NCI-H226 (cell line): ENCODE measurements around the gene DDX49.
"Not testable (repeated sequence)": the region's sequence is repeated elsewhere in the genome, so short reads cannot be mapped to it uniquely, and the experiment has no call there.

ENCODE experiments used
- DNase-seq: peaks from one replicate; pipeline ENCODE4 v3.0.0-alpha.2; 2015

The DDX49 gene

GRCh38 chr19:18912933-18913332, 6.6 kb upstream of the DDX49 start:
- no peak for DNase-seq

DNA sequence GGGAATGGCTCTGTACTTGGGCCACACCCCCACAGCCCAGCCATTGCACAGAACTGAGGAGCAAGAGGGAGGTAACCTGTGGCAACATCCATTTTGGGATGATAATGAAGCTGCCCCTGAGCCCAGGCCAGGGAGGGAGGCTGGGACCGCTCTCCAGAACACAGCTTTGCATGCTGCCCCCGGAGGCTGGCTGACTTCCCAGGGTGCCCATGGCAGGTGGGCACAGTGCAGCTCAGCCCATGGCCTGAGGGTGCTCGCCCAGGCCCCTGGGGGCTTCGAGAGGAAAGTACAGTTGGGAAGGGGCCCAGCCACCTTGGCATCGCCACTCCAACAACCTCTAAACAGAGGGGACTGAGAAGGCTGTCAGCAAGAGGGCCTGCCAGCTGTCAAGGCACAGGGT, 6.0 kb upstream of the DDX49 start:
- DNase-seq = no peak

DNA sequence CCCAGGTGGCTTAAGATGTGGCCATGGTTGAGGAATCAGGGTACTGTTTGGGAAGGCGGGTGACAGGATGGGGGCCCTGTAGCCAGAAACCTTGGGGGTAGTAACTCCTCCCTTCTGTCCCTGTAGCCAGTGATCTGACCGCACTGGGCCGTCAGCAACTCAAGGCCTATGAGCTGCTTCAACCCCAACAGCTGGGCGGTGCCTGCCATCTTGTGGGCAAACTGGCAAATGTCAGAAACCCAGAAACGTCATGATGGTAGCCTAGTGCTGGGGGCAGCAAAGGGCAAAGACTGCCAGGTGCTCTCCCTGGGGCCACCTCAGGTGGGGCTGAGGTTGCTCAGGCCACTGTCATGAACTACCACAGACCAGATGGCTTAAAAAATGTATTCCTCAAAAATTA, 3.9 kb upstream of the DDX49 start:
- peak; percentile 36 for DNase-seq

- DNase-seq = not testable (repeated sequence)
Observed at GRCh38 chr19:18917593-18917992, 1.9 kb upstream of the DDX49 start.

DNA sequence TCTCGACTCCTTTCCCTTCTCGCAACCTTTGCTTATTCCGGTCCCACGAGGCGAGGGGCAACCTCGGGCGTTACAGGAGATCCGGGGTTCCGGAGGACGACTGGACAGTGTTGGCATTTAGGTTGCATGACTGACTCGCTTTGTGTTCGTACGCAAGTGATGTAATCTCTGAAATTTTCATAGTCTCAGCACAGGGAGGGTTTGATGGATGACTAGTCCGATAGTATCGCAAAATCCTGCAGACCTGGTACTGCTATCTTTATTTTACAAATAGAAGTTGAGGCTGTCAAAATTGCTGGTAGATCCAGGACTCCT, 342 bp downstream of the DDX49 start:
- DNase-seq = no peak

DNA sequence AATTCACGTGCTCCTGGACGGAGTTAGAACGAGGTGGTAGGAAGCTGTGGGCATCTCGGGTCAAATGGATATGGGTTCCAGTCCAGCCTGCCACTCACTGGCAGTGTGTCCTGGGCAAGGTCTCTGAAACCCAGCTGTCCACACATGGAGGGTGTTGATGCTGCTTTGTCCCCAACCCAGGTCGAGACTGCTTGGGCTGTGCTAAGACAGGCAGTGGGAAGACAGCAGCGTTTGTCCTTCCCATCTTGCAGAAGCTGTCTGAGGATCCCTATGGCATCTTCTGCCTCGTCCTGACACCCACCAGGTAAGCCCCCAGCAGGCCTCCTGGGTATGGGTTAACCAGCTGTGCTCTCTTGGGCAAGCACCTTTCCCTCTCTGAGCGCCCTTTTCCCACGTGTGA, 885 bp downstream of the DDX49 start:
- no peak for DNase-seq

- no peak for DNase-seq
Observed at GRCh38 chr19:18921593-18921992, 2.1 kb downstream of the DDX49 start.

DNA sequence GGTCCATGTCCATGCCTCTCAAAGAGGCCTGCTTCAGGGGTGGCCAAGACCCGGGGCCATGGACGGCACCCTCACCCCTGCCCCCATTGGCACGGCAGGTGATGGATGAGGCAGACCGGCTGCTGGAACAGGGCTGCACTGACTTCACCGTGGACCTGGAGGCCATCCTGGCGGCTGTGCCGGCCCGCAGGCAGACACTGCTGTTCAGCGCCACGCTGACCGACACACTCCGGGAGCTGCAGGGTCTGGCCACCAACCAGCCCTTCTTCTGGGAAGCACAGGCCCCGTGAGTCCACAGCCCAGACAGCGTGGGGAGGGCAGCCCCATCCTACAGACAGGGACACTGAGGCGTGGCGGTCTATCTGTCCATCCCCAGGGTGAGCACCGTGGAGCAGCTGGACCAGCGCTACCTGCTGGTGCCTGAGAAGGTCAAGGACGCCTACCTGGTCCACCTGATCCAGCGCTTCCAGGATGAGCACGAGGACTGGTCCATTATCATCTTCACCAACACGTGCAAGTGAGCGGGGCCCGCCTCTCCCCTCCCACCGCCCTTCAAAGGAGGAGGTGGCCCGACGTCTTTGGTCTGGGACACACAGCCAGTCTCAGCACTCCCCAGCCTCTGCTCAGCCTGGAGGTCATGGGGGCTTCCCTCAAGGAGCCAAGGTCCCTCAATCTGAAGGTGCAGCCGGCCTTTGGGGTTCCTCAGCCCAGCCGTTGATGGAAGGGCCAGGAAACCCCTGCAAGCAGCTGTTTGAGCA, 2.9 kb downstream of the DDX49 start:
- no peak for DNase-seq

DNA sequence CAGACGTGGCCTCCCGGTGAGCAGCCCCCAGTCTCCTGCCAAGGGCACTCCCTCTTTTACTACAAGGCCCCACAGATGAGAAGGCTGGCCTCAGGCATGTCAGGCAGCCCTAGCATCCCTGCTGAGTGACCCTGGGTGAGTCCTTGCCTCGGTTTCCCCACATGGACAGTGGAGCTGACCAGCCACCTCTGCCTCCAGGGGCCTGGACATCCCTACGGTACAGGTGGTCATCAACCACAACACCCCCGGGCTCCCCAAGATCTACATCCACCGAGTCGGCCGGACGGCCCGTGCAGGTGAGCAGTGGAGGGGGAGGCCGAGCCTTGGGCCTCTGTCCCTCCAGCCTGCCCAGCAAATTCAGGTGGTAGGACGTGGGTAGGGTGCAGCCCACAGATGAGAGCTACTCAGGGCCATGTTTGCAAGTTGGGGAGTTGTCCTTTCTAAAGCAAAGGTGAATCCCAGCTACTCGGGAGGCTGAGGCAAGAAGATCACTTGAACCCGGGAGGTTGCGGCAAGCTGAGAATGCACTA, 5.2 kb downstream of the DDX49 start:
- DNase-seq = no peak

GRCh38 chr19:18928018-18928805, 8.7 kb downstream of the DDX49 start:
- DNase-seq = no peak

DNA sequence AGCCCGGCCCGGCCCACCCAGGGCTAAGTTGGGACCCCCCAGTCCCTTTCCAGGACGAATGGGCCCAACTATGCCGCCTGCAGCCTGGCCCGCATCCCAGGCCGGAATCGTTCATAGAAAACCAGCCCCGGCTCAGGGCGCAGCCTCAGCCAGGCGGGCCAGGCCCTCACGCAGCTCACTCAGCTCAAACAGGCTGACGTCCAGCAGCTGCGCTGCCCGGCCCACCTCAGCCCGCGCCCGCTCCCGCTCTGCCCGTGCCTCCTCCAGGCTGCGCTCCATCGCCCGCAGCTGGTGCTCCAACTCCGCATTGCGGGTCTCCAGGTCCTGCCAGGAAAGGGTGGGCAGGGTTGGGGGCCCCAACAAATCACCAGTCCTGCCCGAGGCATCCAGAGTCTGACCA, 9.8 kb downstream of the DDX49 start:
- no peak for DNase-seq

GRCh38 chr19:18931316-18932162, 12.0 kb downstream of the DDX49 start:
- DNase-seq = no peak

GRCh38 chr19:18932216-18932841, 12.8 kb downstream of the DDX49 start:
- DNase-seq = no peak

DNA sequence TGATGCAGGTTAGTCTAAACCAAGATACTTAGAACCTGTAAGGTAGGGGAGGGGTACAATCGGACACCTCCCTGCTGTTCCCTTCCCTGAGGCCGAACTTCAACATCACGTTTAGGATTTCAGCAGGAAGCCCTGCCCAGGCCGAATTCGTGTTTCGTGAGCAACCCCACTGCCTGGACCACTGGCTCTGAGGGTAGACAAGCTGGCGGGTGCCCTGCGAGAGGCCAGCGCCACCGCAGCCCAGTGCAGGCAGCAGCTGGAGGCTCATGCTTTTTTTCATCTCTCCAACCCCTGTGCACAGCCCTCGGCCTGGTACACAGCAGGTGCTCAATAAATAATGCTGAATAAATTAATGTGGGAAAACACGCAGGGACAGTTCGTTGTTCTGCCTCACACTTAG, 13.8 kb downstream of the DDX49 start:
- no peak for DNase-seq

- DNase-seq = no peak
Observed at GRCh38 chr19:18939163-18939562, 19.6 kb downstream of the DDX49 start.

- DNase-seq = peak; percentile 53
Observed at GRCh38 chr19:18939922-18940768, 20.6 kb downstream of the DDX49 start.

DNA sequence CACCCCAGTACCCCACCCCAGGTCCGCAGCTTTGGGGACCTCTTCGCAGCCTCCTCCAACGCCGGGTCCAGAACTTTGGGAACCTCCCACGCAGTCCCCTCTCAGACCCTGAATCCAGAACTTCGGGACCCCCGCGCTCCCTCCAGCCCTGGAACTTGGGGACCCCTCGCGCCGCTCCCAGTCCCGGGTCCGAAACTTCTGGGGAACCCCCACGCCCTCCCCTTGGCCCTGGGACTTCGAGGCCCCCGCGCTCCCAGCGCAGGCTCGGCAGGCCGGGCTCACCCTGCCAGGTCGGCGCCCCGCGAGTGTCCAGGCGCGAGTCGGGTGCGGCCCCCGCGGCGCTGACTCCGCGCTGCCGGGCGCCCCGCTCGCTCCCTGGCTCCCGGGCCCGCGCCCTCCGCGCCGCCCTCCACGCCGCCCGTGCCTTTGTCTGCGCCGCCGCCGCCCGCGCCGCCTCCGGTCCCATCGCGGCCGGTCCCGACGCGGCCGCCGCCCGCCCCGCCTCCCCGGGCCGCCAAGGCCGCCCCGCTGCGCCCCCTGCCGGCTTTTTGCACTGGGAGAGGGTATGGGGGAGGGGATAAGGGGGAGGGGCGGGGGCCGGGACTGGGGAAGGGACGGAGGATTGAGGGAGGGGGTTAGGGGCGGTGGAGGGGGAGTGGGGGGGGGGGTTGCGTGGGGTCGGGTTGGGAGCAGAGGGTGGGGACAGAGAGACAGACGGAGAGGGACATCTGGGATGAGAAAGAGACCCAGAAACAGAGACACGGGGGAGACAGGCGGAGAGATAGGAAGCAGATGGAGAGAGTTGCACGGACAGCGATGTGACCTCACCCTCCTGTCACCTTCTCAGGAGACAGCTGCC, 21.5 kb downstream of the DDX49 start, which contains the start of gene HOMER3:
Gene HOMER3 (minus strand): TSS at position 449 of the 859 bp plus-strand sequence. CDS start 2,235 bp downstream, outside the sequence.
- peak; percentile 39 for DNase-seq

DNA sequence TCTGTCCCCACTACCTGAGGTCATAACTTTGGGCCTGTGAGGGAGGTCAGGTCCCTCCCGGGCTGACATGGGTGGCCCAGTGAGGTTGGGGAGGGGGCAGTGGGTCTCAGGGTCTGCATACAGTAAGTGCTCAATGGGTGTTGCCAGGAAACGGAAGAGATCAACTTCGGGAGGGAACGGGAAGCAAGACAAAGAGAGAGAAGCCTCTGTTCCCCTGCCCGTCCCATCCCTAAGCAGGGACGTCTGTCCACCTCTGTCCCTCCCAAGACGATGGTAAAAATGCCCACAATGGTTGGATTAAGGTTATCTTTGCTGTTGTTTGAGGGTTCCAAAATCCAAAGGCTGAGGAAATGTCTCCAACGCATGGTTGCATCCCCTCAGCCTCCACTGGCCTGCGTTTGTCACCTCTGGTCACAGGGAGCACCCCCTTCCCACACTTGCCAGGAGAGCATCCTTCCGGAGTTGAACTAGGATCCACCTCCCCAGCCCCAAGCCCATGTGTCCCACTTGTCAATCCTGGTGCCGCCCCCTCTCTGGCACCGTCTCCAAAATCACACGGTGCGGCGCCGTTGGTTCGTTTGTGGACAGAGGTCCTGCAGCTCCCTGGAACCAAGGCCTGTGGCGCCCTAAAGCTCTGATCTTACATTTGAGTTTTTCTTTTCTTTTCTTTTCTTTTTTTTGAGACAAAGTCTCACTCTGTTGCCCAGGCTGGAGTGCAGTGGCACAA, 22.3 kb downstream of the DDX49 start:
- no peak for DNase-seq

DNA sequence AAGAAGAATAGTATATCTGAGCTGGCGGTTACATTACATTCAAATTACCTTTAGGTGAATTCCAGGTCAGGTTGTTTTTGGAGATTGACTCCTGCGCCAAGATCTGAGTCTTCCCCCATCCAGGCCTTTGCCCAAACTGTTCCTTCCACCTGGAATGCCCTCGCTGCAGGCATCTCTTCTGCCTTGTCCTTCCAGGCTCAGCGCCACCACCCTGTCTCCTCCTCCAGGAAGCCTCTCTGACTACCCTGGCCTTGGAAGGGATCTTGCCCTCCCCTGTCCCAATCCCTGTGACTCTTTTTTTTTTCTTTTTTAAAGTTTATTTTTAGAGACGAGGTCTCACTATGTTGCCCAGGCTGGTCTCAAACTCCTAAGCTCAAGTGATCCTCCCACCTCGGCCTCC, 23.2 kb downstream of the DDX49 start:
- DNase-seq = no peak

DNA sequence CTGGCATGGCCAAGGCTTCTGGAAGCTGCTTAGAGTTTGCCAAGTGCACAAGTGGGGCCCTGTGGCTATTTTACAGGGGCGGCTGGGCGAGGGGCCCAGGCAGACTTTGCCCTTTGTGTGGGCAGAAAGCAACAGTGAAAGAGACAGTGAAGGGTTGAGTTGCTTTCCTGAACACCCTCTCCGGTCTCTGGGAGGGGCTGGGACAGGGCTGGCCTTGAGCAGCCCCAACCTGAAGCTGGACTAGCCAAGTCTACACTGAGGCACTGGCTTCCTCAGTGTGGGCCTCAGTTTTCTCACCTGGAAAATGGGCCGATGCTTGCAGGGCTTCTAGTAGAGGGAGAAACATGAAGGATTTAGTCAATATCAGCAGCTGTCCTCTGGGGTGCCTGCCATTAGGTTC, 23.9 kb downstream of the DDX49 start:
- no peak for DNase-seq
